GM23338 (cell line): ENCODE results near the gene KLK2. TPM values are rescaled to one million over a fixed set of nuclear protein-coding genes. Genes with fewer than 3 reads are reported as not detected.

Experiments
- ATAC-seq: fragments of 200-7000 bp; cut with Tn5 transposase; 3 replicates; pipeline ENCODE4 v1.9.1; 2020
- DNase-seq: peaks from one replicate; pipeline ENCODE4 v3.0.0-alpha.2; 2015; ENCODE audit warnings: low spot score
- H2AFZ ChIP-seq: fragments of 200-600 bp; sonication (generic); 2 replicates; pipeline ENCODE4 v1.8.0; 2016; ENCODE audit warnings: antibody characterized with exemption, mild to moderate bottlenecking, moderate library complexity
- H3F3A ChIP-seq: fragments of 200-600 bp; sonication (generic); replicated peaks from 2 replicates; pipeline ENCODE4 v1.8.0; 2017; ENCODE audit warnings: antibody characterized with exemption, mixed run types, low read depth
- H3K27ac ChIP-seq: fragments of 200-600 bp; sonication (generic); 2 replicates; pipeline ENCODE4 v1.6.1; 2016; ENCODE audit warnings: low read depth
- H3K27me3 ChIP-seq: fragments of 200-600 bp; sonication (generic); 2 replicates; pipeline ENCODE4 v1.8.0; 2016; ENCODE audit warnings: mild to moderate bottlenecking, mixed run types, moderate library complexity; ENCODE audit not compliant: insufficient read depth
- H3K36me3 ChIP-seq: fragments of 200-600 bp; sonication (generic); 2 replicates; pipeline ENCODE4 v1.8.0; 2016; ENCODE audit warnings: mild to moderate bottlenecking; ENCODE audit not compliant: insufficient read depth
- H3K4me1 ChIP-seq: fragments of 200-600 bp; sonication (generic); 2 replicates; pipeline ENCODE4 v1.8.0; 2016; ENCODE audit warnings: mild to moderate bottlenecking, moderate library complexity; ENCODE audit not compliant: insufficient read depth
- H3K4me2 ChIP-seq: fragments of 200-600 bp; sonication (generic); 2 replicates; pipeline ENCODE4 v1.7.1; 2017; ENCODE audit warnings: mixed run types
- H3K4me3 ChIP-seq: fragments of 200-600 bp; sonication (generic); 2 replicates; pipeline ENCODE4 v1.6.1; 2016; ENCODE audit warnings: mixed run types
- H3K79me2 ChIP-seq: fragments of 200-600 bp; sonication (generic); replicated peaks from 2 replicates; pipeline ENCODE4 v1.8.0; 2017; ENCODE audit warnings: mild to moderate bottlenecking; ENCODE audit not compliant: insufficient read depth
- H3K9me2 ChIP-seq: fragments of 200-600 bp; sonication (generic); 2 replicates; pipeline ENCODE4 v1.8.0; 2017; ENCODE audit not compliant: insufficient read depth
- H4K20me1 ChIP-seq: fragments of 200-600 bp; sonication (generic); replicated peaks from 2 replicates; pipeline ENCODE4 v1.8.0; 2017; ENCODE audit warnings: mild to moderate bottlenecking; ENCODE audit not compliant: insufficient read depth
- H3K27ac Mint-ChIP-seq: 2 replicates; pipeline ENCODE4 v1.8.0; 2020; ENCODE audit warnings: inconsistent platforms, mild to moderate bottlenecking, moderate library complexity, mixed read lengths
- H3K27me3 Mint-ChIP-seq: 3 replicates; pipeline ENCODE4 v1.8.0; 2022; ENCODE audit warnings: low read depth, mild to moderate bottlenecking, moderate library complexity, mixed read lengths, inconsistent platforms; ENCODE audit not compliant: insufficient read depth, poor library complexity
- H3K36me3 Mint-ChIP-seq: 3 replicates; pipeline ENCODE4 v1.8.0; 2021; ENCODE audit warnings: low read depth, mild to moderate bottlenecking, inconsistent platforms, moderate library complexity, mixed read lengths
- H3K4me1 Mint-ChIP-seq: 3 replicates; pipeline ENCODE4 v1.8.0; 2020; ENCODE audit warnings: mild to moderate bottlenecking, inconsistent platforms, mixed read lengths
- H3K4me3 Mint-ChIP-seq: 3 replicates; pipeline ENCODE4 v1.8.0; 2021; ENCODE audit warnings: moderate library complexity, mild to moderate bottlenecking, inconsistent platforms, mixed read lengths
- H3K9me3 Mint-ChIP-seq: 3 replicates; pipeline ENCODE4 v1.8.0; 2020; ENCODE audit warnings: moderate library complexity, mild to moderate bottlenecking, inconsistent platforms, mixed read lengths
- CREB1 ChIP-seq: fragments of 250-450 bp; sonication (Bioruptor Pico); IDR thresholded peaks from 2 replicates; pipeline ENCODE4 v1.5.0; 2020; ENCODE audit warnings: low read depth, mild to moderate bottlenecking, moderate library complexity
- CTCF ChIP-seq, 2 experiments: fragments of 200-600 bp in 1 of 2; sonication (generic) in 1 of 2; conservative IDR thresholded peaks; 2 replicates each; pipeline versions ENCODE4 v1.5.1 to v1.6.1; 2016 to 2017; ENCODE audit warnings: antibody characterized with exemption in 2 of 2, low read depth in 2 of 2, mild to moderate bottlenecking in 2 of 2, moderate library complexity in 1 of 2
- ETS1 ChIP-seq: IDR thresholded peaks from 2 replicates; pipeline ENCODE4 v1.6.1; 2016; ENCODE audit warnings: antibody characterized with exemption
- EZH2 ChIP-seq: fragments of 200-600 bp; sonication (generic); IDR thresholded peaks from one replicate; pipeline ENCODE4 v1.8.0; 2017; ENCODE audit warnings: antibody characterized with exemption, mild to moderate bottlenecking, low read depth; ENCODE audit not compliant: unreplicated experiment
- EZH2phosphoT487 ChIP-seq: fragments of 200-600 bp; sonication (generic); IDR thresholded peaks from one replicate; pipeline ENCODE4 v1.8.1; 2018; ENCODE audit warnings: antibody characterized with exemption; ENCODE audit not compliant: unreplicated experiment
- NANOG ChIP-seq: IDR thresholded peaks from 2 replicates; pipeline ENCODE4 v1.6.1; 2016; ENCODE audit warnings: antibody characterized with exemption, borderline replicate concordance
- POLR2AphosphoS5 ChIP-seq: IDR thresholded peaks from 2 replicates; pipeline ENCODE4 v1.6.1; 2016; ENCODE audit warnings: antibody characterized with exemption, low read depth
- REST ChIP-seq: IDR thresholded peaks from one replicate; pipeline ENCODE4 v1.6.1; 2018; ENCODE audit warnings: antibody characterized with exemption; ENCODE audit not compliant: unreplicated experiment
- STAT1 ChIP-seq: IDR thresholded peaks from one replicate; pipeline ENCODE4 v1.6.1; 2016; ENCODE audit warnings: antibody characterized with exemption; ENCODE audit not compliant: unreplicated experiment
- ZNF114 ChIP-seq: fragments of 250-450 bp; sonication (Bioruptor Pico); IDR thresholded peaks from 2 replicates; pipeline ENCODE4 v1.5.0; 2020; ENCODE audit warnings: mild to moderate bottlenecking, moderate library complexity
- ZNF331 ChIP-seq: fragments of 250-450 bp; sonication (Bioruptor Pico); IDR thresholded peaks from 2 replicates; pipeline ENCODE4 v1.5.0; 2020; ENCODE audit warnings: low read depth, mild to moderate bottlenecking, moderate library complexity
- polyA plus RNA-seq: library from polyadenylated mRNA; unstranded; fragments of >200 nt; fragmentation: Nextera tagmentation; extraction: Ambion mirVana; gene quantifications from 2 replicates; pipeline ENCODE4 v1.2.1, GENCODE V29; 2016
- total RNA-seq: library from RNA; depleted of rRNA; stranded (reverse); fragments of >200 nt; shearing (Covaris generic); gene quantifications from 2 replicates; pipeline ENCODE4 v1.2.3, GENCODE V29; 2014

Gene KLK2
- total and polyA plus RNA-seq, 2 experiments from 2014 or later, result 0.18 to 0.69 TPM

- no peak overlapping the region for H3K4me3 ChIP-seq
- H3K27ac ChIP-seq, result no peak overlapping the region
- H3K4me2 ChIP-seq, result no peak overlapping the region
- no peak overlapping the region for H2AFZ ChIP-seq
- ATAC-seq (no peak), DNase-seq (no peak)
- no peaks in the 10 kb centered on the region for H3K9me2 ChIP-seq
- H3F3A ChIP-seq, result no peaks in the 10 kb centered on the region
- H3K4me3 Mint-ChIP-seq, result no peak overlapping the region
- H3K27me3 Mint-ChIP-seq, result peaks cover 5% of the 10 kb centered on the region
- H3K27ac Mint-ChIP-seq, result no peak overlapping the region
- H3K4me1 ChIP-seq, result no peaks in the 10 kb centered on the region
- TF ChIP-seq ZNF331 (CRISPR knock-in tag) (no peak), STAT1 (no peak), EZH2 (no peak), ZNF114 (CRISPR knock-in tag) (no peak), CREB1 (no peak)
- H3K27me3 ChIP-seq, result no peaks in the 10 kb centered on the region
- no peaks in the 10 kb centered on the region for H3K36me3 ChIP-seq
- H3K4me1 Mint-ChIP-seq, result no peaks in the 10 kb centered on the region
- peaks cover 22% of the 10 kb centered on the region for H3K36me3 Mint-ChIP-seq
- peaks cover 72% of the 10 kb centered on the region for H3K9me3 Mint-ChIP-seq
- H3K79me2 ChIP-seq, result no peaks in the 10 kb centered on the region
- no peaks in the 10 kb centered on the region for H4K20me1 ChIP-seq
These were observed 24.4 kb downstream of the KLK2 start for GRCh38 chr19:50897612-50898011.

GRCh38 chr19:50898018-50898417, 24.8 kb downstream of the KLK2 start:
- H3K27me3 ChIP-seq, result no peaks in the 10 kb centered on the region
- no peaks in the 10 kb centered on the region for H3K9me2 ChIP-seq
- Mint-ChIP-seq H3K4me1 (no peaks in the 10 kb centered on the region), H3K9me3 (peaks cover 68% of the 10 kb centered on the region), H3K4me3 (no peak overlapping the region), H3K36me3 (peaks cover 22% of the 10 kb centered on the region), H3K27me3 (peaks cover 6% of the 10 kb centered on the region), H3K27ac (no peak overlapping the region)
- H3K4me3 ChIP-seq, result no peak overlapping the region
- no peak for DNase-seq
- H3K4me2 ChIP-seq, result no peak overlapping the region
- H3K27ac ChIP-seq, result no peak overlapping the region
- H3K36me3 ChIP-seq, result no peaks in the 10 kb centered on the region
- no peaks in the 10 kb centered on the region for H3K4me1 ChIP-seq
- no peak for ATAC-seq
- no peak overlapping the region for H2AFZ ChIP-seq
- H3F3A ChIP-seq, result no peaks in the 10 kb centered on the region
- H4K20me1 ChIP-seq, result no peaks in the 10 kb centered on the region
- H3K79me2 ChIP-seq, result no peaks in the 10 kb centered on the region
- TF ChIP-seq ZNF114 (CRISPR knock-in tag), result no peak
- no peak for TF ChIP-seq ETS1
- TF ChIP-seq CREB1, result no peak
- TF ChIP-seq NANOG, result no peak
- TF ChIP-seq POLR2AphosphoS5, result no peak
- no peak for TF ChIP-seq STAT1
- TF ChIP-seq REST, result no peak
- TF ChIP-seq CTCF (conservative IDR thresholded peaks at IDR 0.05; ENCODE audit: low read depth in 2 of 2), result no peak
- TF ChIP-seq EZH2phosphoT487, result no peak
